WERI-Rb-1 (cell line): Measurements from ENCODE around the gene CDCA7L.

Experiments used
- DNase-seq: peaks from one replicate; pipeline ENCODE4 v3.0.0-alpha.2; 2020
- H3K27ac ChIP-seq: fragments of 250-450 bp; sonication (Bioruptor Pico); 2 replicates; pipeline ENCODE4 v1.5.1; 2020; ENCODE audit warnings: mild to moderate bottlenecking, moderate library complexity
- H3K27me3 ChIP-seq: fragments of 250-450 bp; sonication (Bioruptor Pico); 2 replicates; pipeline ENCODE4 v1.5.1; 2021; ENCODE audit warnings: mild to moderate bottlenecking, low read depth, moderate library complexity; ENCODE audit not compliant: insufficient read depth, severe bottlenecking
- H3K36me3 ChIP-seq: fragments of 250-450 bp; sonication (Bioruptor Pico); 2 replicates; pipeline ENCODE4 v1.5.1; 2020; ENCODE audit warnings: mild to moderate bottlenecking, moderate library complexity
- H3K4me3 ChIP-seq: 2 replicates; pipeline ENCODE4 v1.5.1; 2011; ENCODE audit warnings: low read depth, mild to moderate bottlenecking, control low read depth, low read length
- H3K9me3 ChIP-seq: fragments of 250-450 bp; sonication (Bioruptor Pico); 2 replicates; pipeline ENCODE4 v1.5.1; 2021; ENCODE audit warnings: mild to moderate bottlenecking, moderate library complexity; ENCODE audit not compliant: severe bottlenecking
- TF ChIP-seq, protein P1 (sequence below): IDR thresholded peaks from 2 replicates; pipeline ENCODE4 v1.5.1; 2011; ENCODE audit warnings: low read depth, mild to moderate bottlenecking, control low read depth, inconsistent platforms, low read length

The CDCA7L gene

DNA sequence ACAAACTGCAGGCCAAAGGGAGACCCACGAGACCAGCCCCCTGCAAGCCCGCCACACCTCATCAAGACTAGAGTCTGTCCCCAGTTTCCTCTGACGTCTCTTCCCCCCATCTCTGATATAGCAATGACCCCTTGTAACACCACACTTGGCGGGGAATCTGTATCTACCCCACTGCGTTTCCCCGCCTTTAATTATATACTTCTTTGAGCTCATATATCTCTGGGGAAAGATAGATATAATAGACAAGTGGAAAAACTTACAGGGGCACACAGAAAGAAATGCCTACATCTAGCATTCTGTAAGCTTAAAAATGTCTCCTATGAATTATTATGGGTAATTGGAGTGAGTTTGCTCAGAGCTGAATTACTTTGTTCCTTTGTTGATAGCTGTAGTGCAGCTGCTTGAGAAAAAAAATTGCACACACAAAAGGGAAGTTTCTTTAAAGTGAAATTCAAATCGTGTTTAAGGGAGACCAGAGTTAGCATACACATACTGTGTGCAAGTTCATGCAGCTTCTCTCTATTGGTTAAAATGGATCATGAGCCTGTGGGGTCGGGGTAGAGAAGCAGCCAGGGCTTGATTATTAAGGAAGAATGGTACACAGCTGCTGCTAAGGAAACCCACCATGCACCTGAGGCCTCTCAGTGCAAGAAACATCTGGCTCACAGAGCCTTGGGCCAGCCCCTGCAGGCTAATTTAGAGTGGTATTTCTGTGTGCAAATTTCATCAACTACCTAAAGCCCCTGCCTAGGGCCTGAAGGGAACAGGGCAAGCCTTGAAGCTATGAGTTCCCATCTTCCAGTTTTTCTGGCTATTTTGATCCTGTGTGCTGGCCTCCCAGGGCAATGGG, 32.5 kb downstream of the CDCA7L start:
- no peaks in the 10 kb centered on the region for H3K27me3 ChIP-seq
- no peak for DNase-seq
- no peak overlapping the region for H3K27ac ChIP-seq
- H3K9me3 ChIP-seq, result no peaks in the 10 kb centered on the region
- peaks cover 15% of the 10 kb centered on the region for H3K36me3 ChIP-seq
- TF ChIP-seq, protein P1, sequence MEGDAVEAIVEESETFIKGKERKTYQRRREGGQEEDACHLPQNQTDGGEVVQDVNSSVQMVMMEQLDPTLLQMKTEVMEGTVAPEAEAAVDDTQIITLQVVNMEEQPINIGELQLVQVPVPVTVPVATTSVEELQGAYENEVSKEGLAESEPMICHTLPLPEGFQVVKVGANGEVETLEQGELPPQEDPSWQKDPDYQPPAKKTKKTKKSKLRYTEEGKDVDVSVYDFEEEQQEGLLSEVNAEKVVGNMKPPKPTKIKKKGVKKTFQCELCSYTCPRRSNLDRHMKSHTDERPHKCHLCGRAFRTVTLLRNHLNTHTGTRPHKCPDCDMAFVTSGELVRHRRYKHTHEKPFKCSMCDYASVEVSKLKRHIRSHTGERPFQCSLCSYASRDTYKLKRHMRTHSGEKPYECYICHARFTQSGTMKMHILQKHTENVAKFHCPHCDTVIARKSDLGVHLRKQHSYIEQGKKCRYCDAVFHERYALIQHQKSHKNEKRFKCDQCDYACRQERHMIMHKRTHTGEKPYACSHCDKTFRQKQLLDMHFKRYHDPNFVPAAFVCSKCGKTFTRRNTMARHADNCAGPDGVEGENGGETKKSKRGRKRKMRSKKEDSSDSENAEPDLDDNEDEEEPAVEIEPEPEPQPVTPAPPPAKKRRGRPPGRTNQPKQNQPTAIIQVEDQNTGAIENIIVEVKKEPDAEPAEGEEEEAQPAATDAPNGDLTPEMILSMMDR, result no peak
- no peak overlapping the region for H3K4me3 ChIP-seq

- no peak for DNase-seq
- H3K4me3 ChIP-seq, result no peak overlapping the region
- H3K27me3 ChIP-seq, result no peaks in the 10 kb centered on the region
- no peak overlapping the region for H3K27ac ChIP-seq
- H3K36me3 ChIP-seq, result peaks cover 23% of the 10 kb centered on the region
- no peaks in the 10 kb centered on the region for H3K9me3 ChIP-seq
- TF ChIP-seq, protein P1, result no peak
Observed at GRCh38 chr7:21912305-21912704, 33.4 kb downstream of the CDCA7L start.

DNA sequence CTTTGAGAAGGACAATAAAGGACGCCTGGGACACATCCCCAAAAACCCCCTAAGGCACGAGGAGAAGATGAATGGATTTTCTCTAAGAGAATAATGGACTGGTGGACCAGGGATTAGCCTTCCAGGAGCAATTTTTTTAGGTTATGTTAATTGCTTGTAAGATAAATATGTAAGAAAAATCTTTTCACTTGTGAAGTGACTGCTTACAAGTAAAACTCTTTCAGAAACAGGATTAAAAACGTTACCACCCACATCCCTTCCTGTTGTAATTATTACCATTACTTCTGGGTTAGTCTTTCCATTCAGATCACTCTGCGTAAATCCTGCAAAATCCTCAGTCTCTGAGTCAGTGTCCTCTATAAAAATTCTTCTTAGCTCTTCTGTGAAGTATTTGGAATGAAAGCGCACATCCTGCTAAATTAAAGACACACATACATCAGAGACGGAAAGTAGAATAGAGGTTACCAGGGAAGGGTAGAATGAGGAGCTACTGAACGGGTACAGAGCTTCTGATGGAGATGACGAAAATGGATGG, 34.3 kb downstream of the CDCA7L start:
- DNase-seq, result no peak
- Histone ChIP-seq H3K27ac (no peak overlapping the region), H3K4me3 (no peak overlapping the region), H3K27me3 (no peaks in the 10 kb centered on the region), H3K36me3 (peaks cover 29% of the 10 kb centered on the region), H3K9me3 (no peaks in the 10 kb centered on the region)
- TF ChIP-seq, protein P1, result no peak

DNA sequence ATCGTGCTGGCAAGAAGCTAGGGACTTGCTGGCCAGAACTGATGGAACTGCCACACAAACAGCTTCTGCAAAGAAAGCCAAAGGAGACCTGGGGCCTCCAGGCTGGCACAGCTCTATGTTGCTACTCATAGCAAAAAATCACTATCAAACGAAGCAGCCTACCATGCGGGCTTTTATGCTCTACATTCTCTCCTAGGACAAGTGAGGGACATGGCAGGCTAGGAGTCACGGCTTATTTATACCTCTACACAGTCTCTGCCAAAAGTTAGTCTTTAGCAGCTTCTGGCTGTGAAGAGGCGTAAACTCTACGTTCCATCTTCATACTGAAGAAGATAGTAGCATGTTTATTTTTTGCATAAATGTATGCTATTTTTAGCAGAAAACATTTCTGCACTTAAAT, 35.4 kb downstream of the CDCA7L start:
- Histone ChIP-seq H3K4me3 (no peak overlapping the region), H3K27me3 (no peaks in the 10 kb centered on the region), H3K27ac (no peak overlapping the region), H3K36me3 (peaks cover 36% of the 10 kb centered on the region), H3K9me3 (no peaks in the 10 kb centered on the region)
- TF ChIP-seq, protein P1, result no peak
- no peak for DNase-seq

GRCh38 chr7:21908746-21909145, 37.0 kb downstream of the CDCA7L start:
- Histone ChIP-seq H3K9me3 (no peaks in the 10 kb centered on the region), H3K27ac (no peak overlapping the region), H3K36me3 (peaks cover 31% of the 10 kb centered on the region), H3K27me3 (no peaks in the 10 kb centered on the region), H3K4me3 (no peak overlapping the region)
- DNase-seq, result no peak
- TF ChIP-seq, protein P1, result no peak
